GM12873 (cell line): ENCODE measurements around the gene RIPOR2.

ENCODE experiments used
- TF ChIP-seq, protein P1 (sequence below): IDR thresholded peaks from 2 replicates; pipeline ENCODE4 v1.5.1; 2012; ENCODE audit warnings: low read depth, mild to moderate bottlenecking, moderate library complexity, low read length, control low read depth; ENCODE audit not compliant: insufficient read depth; ENCODE audit errors: missing control alignments

The RIPOR2 gene

DNA sequence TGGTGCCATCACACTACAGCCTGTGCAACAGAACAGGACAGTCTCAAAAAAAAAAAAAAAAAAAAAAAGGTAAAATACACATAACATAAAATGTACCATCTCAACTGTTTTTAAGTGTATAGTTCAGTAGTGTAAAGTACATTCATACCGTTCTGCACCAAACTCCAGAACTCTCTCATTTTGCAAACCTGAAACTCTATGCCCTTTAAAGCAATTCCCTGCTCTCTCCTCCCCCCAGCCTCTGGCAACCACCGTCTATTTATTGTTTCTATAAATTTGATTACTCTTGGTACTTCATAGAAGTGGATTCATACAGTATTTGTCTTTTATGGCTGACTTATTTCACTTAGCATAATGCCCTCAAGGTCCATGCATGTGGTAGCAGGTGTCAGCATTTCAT is 12.9 kb downstream of the RIPOR2 start:
- TF ChIP-seq, protein P1, sequence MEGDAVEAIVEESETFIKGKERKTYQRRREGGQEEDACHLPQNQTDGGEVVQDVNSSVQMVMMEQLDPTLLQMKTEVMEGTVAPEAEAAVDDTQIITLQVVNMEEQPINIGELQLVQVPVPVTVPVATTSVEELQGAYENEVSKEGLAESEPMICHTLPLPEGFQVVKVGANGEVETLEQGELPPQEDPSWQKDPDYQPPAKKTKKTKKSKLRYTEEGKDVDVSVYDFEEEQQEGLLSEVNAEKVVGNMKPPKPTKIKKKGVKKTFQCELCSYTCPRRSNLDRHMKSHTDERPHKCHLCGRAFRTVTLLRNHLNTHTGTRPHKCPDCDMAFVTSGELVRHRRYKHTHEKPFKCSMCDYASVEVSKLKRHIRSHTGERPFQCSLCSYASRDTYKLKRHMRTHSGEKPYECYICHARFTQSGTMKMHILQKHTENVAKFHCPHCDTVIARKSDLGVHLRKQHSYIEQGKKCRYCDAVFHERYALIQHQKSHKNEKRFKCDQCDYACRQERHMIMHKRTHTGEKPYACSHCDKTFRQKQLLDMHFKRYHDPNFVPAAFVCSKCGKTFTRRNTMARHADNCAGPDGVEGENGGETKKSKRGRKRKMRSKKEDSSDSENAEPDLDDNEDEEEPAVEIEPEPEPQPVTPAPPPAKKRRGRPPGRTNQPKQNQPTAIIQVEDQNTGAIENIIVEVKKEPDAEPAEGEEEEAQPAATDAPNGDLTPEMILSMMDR, result no peak

- TF ChIP-seq, protein P1, result no peak
Observed at GRCh38 chr6:24922170-24922569, 13.6 kb downstream of the RIPOR2 start.

DNA sequence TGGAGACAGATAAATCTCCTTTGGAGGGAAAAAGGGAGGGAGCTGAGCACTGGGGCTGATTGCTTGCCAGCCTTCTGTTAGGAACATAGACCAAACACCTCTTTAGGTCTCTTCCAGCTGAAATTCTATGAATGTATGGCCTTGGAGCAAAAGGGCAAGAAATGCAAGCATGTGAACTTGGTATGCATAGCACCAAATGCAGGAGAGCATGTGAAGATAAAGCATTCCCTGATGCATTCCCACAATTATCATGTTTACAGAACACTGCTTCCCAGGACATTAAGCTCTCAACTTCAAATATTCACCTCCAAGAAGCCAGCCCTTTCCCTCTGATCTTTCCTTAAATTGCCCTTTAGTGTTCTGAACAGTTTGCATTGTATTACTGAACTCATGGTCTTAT is 15.6 kb downstream of the RIPOR2 start:
- TF ChIP-seq, protein P1, result no peak

- TF ChIP-seq, protein P1, result no peak
Observed at GRCh38 chr6:24919056-24919892, 16.5 kb downstream of the RIPOR2 start.

GRCh38 chr6:24918641-24919055 is 17.1 kb downstream of the RIPOR2 start:
- TF ChIP-seq, protein P1, result no peak

GRCh38 chr6:24916496-24916895 is 19.3 kb downstream of the RIPOR2 start:
- TF ChIP-seq, protein P1, result no peak

DNA sequence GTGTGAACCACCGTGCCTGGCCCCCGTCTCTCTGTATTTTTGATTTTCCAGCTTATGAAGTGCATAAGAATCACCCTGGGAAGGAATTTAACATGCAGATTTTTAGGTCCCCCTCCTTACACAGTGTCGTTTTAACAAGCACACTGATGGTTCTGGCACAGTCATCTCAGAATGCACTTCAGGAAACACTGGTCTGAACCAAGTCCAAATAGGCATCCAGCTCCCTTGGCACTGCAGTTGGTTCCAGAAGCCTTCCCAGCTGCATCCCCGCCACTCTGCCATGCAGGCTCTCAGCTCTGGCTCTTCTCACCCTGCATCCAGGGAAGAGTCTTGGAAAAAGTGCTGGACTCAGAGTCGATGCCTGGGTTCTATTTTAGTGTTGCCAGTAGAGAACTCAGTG is 20.1 kb downstream of the RIPOR2 start:
- TF ChIP-seq, protein P1, result no peak
